A549 (cell line): Measurements from ENCODE around the gene PRSS36. TPM values are rescaled to one million over a fixed set of nuclear protein-coding genes. Genes with fewer than 3 reads are reported as not detected.
A peak's percentile ranks its signal among the peaks of the same experiment; 100 is the strongest.
"Not testable (repeated sequence)": the region's sequence is repeated elsewhere in the genome, so short reads cannot be mapped to it uniquely, and the experiment has no call there.

Experiments used
- ATAC-seq, 2 experiments: fragments of 200-7000 bp in 1 of 2; fragments of >200 bp in 1 of 2; cut with Nextera tagmentation in 1 of 2; cut with Tn5 transposase in 1 of 2; 3 replicates each; pipeline versions ENCODE4 v1.8.0 to v1.9.1; 2018 to 2020; ENCODE audit warnings: mild to moderate bottlenecking in 1 of 2, moderate library complexity in 1 of 2
- CTCF ChIA-PET: fragments of 300-600 bp; sonication (Branson Sonifier 250); formaldehyde crosslinking; extraction: SDS; loops from one replicate; lab custom pipeline; 2021; ENCODE audit warnings: antibody characterized with exemption, inconsistent platforms; lab: Yijun Ruan, JAX
- POLR2A ChIA-PET: fragments of 350-600 bp; formaldehyde crosslinking; extraction: SDS; loops from one replicate; lab custom pipeline; 2021; ENCODE audit warnings: antibody characterized with exemption, inconsistent platforms; lab: Yijun Ruan, JAX
- DNase-seq, 2 experiments: peaks; one replicate each; pipeline versions ENCODE4 v3.0.0 to v3.0.0-alpha.2; 2011 to 2016; ENCODE audit warnings: low read depth in 1 of 2, low spot score in 1 of 2
- FAIRE-seq: peaks from 2 replicates; lab custom pipeline; 2011; peaks lifted over from hg19 to GRCh38; lab: Jason Lieb, UNC
- H3K27ac ChIP-seq, 2 experiments: fragments of >200 bp; sonication (Bioruptor Twin); formaldehyde crosslinking; 3 replicates each; pipeline ENCODE4 v1.5.1; 2016 to 2017
- H3K4me1 ChIP-seq: fragments of >200 bp; sonication (Bioruptor Twin); formaldehyde crosslinking; 3 replicates; pipeline ENCODE4 v1.6.1; 2016
- H3K4me2 ChIP-seq: fragments of >200 bp; sonication (Bioruptor Twin); formaldehyde crosslinking; 3 replicates; pipeline ENCODE4 v1.6.1; 2016
- H3K4me3 ChIP-seq: fragments of >200 bp; sonication (Bioruptor Twin); formaldehyde crosslinking; 3 replicates; pipeline ENCODE4 v1.5.1; 2016
- H3K9me3 ChIP-seq: fragments of >200 bp; sonication (Bioruptor Twin); formaldehyde crosslinking; 3 replicates; pipeline ENCODE4 v1.6.1; 2016
- ATOH8 ChIP-seq: fragments of 250-450 bp; sonication (Bioruptor Pico); IDR thresholded peaks from 2 replicates; pipeline ENCODE4 v1.5.0; 2020; ENCODE audit warnings: low read depth, mild to moderate bottlenecking, moderate library complexity
- BHLHE40 ChIP-seq: IDR thresholded peaks from 2 replicates; pipeline ENCODE4 v1.6.1; 2012; ENCODE audit warnings: low read depth, low read length, inconsistent platforms
- CBX2 ChIP-seq: fragments of 200-600 bp; sonication (generic); IDR thresholded peaks from 2 replicates; pipeline ENCODE4 v1.6.1; 2016; ENCODE audit warnings: low read depth, mild to moderate bottlenecking, borderline replicate concordance
- CBX8 ChIP-seq: fragments of 200-600 bp; sonication (generic); IDR thresholded peaks from 2 replicates; pipeline ENCODE4 v1.6.1; 2016
- CHD4 ChIP-seq: fragments of 200-600 bp; sonication (generic); IDR thresholded peaks from 2 replicates; pipeline ENCODE4 v1.6.1; 2016; ENCODE audit warnings: antibody characterized with exemption, mild to moderate bottlenecking, borderline replicate concordance
- EP300 ChIP-seq, 2 experiments: fragments of >200 bp; sonication (Bioruptor Twin); formaldehyde crosslinking; IDR thresholded peaks; 2 replicates in 1 of 2; 3 replicates in 1 of 2; pipeline ENCODE4 v1.6.1; 2016 to 2017
- FOSL2 ChIP-seq, 2 experiments: fragments of 450-650 bp in 1 of 2; fragments of >200 bp in 1 of 2; sonication (Bioruptor Twin) in 1 of 2; formaldehyde crosslinking; IDR thresholded peaks; 2 replicates each; pipeline versions ENCODE4 v1.5.0 to v1.6.1; 2016 to 2020; ENCODE audit warnings: mild to moderate bottlenecking in 1 of 2, moderate library complexity in 1 of 2
- HMGXB4 ChIP-seq: fragments of 250-450 bp; sonication (Bioruptor Pico); IDR thresholded peaks from 2 replicates; pipeline ENCODE4 v1.5.0; 2021; ENCODE audit warnings: mild to moderate bottlenecking, moderate library complexity, borderline replicate concordance
- HOXB5 ChIP-seq: fragments of 250-450 bp; sonication (Bioruptor Pico); IDR thresholded peaks from 2 replicates; pipeline ENCODE4 v1.5.0; 2020; ENCODE audit warnings: mild to moderate bottlenecking, moderate library complexity
- JUNB ChIP-seq: fragments of >200 bp; sonication (Bioruptor Twin); formaldehyde crosslinking; IDR thresholded peaks from 2 replicates; pipeline ENCODE4 v1.6.1; 2016
- KDM1A ChIP-seq: fragments of 200-600 bp; sonication (generic); IDR thresholded peaks from 2 replicates; pipeline ENCODE4 v1.6.1; 2016; ENCODE audit warnings: low read depth, mild to moderate bottlenecking
- MAFK ChIP-seq: fragments of 450-650 bp; IDR thresholded peaks from 2 replicates; pipeline ENCODE4 v1.6.1; 2014; ENCODE audit not compliant: partially characterized antibody
- MAX ChIP-seq: IDR thresholded peaks from 2 replicates; pipeline ENCODE4 v1.6.1; 2012
- MYC ChIP-seq: IDR thresholded peaks from 2 replicates; pipeline ENCODE4 v1.6.1; 2012; ENCODE audit warnings: mild to moderate bottlenecking, inconsistent platforms, low read length, improper control_type of control experiment, borderline replicate concordance
- NFE2L2 ChIP-seq: fragments of 150-350 bp; conservative IDR thresholded peaks from 2 replicates; pipeline ENCODE4 v1.6.1; 2014; ENCODE audit warnings: low read length
- RAD21 ChIP-seq, 2 experiments: fragments of >200 bp in 1 of 2; sonication (Bioruptor Twin) in 1 of 2; formaldehyde crosslinking in 1 of 2; IDR thresholded peaks in 1 of 2; conservative IDR thresholded peaks in 1 of 2; 2 replicates in 1 of 2; 3 replicates in 1 of 2; pipeline ENCODE4 v1.6.1; 2012 to 2018; ENCODE audit warnings: inconsistent platforms in 1 of 2
- RNF2 ChIP-seq: fragments of 200-600 bp; sonication (generic); IDR thresholded peaks from 2 replicates; pipeline ENCODE4 v1.6.1; 2016; ENCODE audit warnings: low read depth, mild to moderate bottlenecking, antibody characterized with exemption, moderate library complexity, borderline replicate concordance
- TFCP2L1 ChIP-seq: fragments of 250-450 bp; sonication (Bioruptor Pico); IDR thresholded peaks from 2 replicates; pipeline ENCODE4 v1.5.0; 2021; ENCODE audit warnings: mild to moderate bottlenecking
- USF2 ChIP-seq: fragments of 450-650 bp; IDR thresholded peaks from 2 replicates; pipeline ENCODE4 v1.6.1; 2014; ENCODE audit warnings: antibody characterized with exemption
- ZNF302 ChIP-seq: fragments of 250-450 bp; sonication (Bioruptor Pico); IDR thresholded peaks from 2 replicates; pipeline ENCODE4 v1.9.0; 2021; ENCODE audit warnings: inconsistent platforms, mild to moderate bottlenecking, moderate library complexity
- ZSCAN20 ChIP-seq: fragments of 250-450 bp; sonication (Bioruptor Pico); IDR thresholded peaks from 2 replicates; pipeline ENCODE4 v1.8.0; 2022; ENCODE audit warnings: mild to moderate bottlenecking, moderate library complexity
- WGBS: methylation state at CpG from one replicate; pipeline ENCODE4 v1.1.6; 2017; ENCODE audit errors: missing lambda C conversion rate; 5-methylcytosine and 5-hydroxymethylcytosine counted together
- polyA plus RNA-seq, 4 experiments: library from polyadenylated mRNA; depleted of rRNA in 3 of 4; stranded (reverse); fragments of >200 nt; fragmentation: RNase III in 1 of 4; extraction: RNeasy Plus Mini Kit Qiagen cat#74134 plus additional on column Dnase treatment in 1 of 4; gene quantifications; 2 replicates in 3 of 4; 3 replicates in 1 of 4; pipeline ENCODE4 v1.2.3, GENCODE V29; 2011 to 2017

The PRSS36 gene
- polyA plus RNA-seq, 2 of the 4 experiments (the other 2 are of a cell fraction), result 0.41 to 0.75 TPM

- ATAC-seq (peak; percentile 22 to 24; a peak in 4 of 6 replicates), FAIRE-seq (no peak), DNase-seq (peak; percentile 64 to 76)
- ChIA-PET POLR2A (interaction anchor here (1.4 to 2.0 kb wide), 2 partner anchors 22 to 41 kb away, joined by 3 to 17 read pairs; partner anchors contain the start of genes FUS and KAT8), CTCF (interaction anchor here (1.0 to 6.8 kb wide), 3 partner anchors 20 to 154 kb away, joined by 3 to 166 read pairs (median 5); partner anchors contain the start of genes HSD3B7 and KAT8)
- TF ChIP-seq MAX, result peak; percentile 74
- TF ChIP-seq FOSL2 (IDR thresholded peaks at IDR 0.05), result no peak
- TF ChIP-seq FOSL2 (CRISPR knock-in tag; IDR thresholded peaks at IDR 0.05), result peak; percentile 71
- peak; percentile 35; the same call in 1 of the 2 replicates for TF ChIP-seq USF2
- no peak for TF ChIP-seq CBX2
- TF ChIP-seq BHLHE40, result peak; percentile 94
- Histone ChIP-seq H3K4me3 (no peak overlapping the region), H3K27ac (peak overlapping the region; percentile 71 to 88), H3K9me3 (no peaks in the 10 kb centered on the region), H3K4me1 (peaks cover 46% of the 10 kb centered on the region), H3K4me2 (peak overlapping the region; percentile 64)
- 55% methylated on average over 25 of the region's 27 CpGs for WGBS
Observed at GRCh38 chr16:31138621-31139578, 11.0 kb downstream of the PRSS36 start.

- not testable (repeated sequence) for ATAC-seq, FAIRE-seq, H3K9me3 ChIP-seq, H3K4me2 ChIP-seq, H3K4me3 ChIP-seq, H3K27ac ChIP-seq, DNase-seq
- ChIA-PET POLR2A (interaction anchor here (0.6 to 2.9 kb wide), 3 partner anchors 19 to 84 kb away, joined by 3 to 10 read pairs (median 3); partner anchors contain the start of genes FUS and KAT8), CTCF (interaction anchor here (0.9 to 1.3 kb wide), 3 partner anchors 17 to 183 kb away, joined by 3 to 5 read pairs (median 3); partner anchors contain the start of gene HSD3B7)
- peaks cover 41% of the 10 kb centered on the region for H3K4me1 ChIP-seq
- 87% methylated on average over 20 of the region's 20 CpGs for WGBS
Observed at GRCh38 chr16:31136822-31137499, 12.9 kb downstream of the PRSS36 start.

- TF ChIP-seq ZSCAN20 (no peak), CHD4 (no peak), RAD21 (conservative IDR thresholded peaks at IDR 0.05 in 1 of 2, IDR thresholded peaks at IDR 0.05 in 1 of 2) (no peak), CBX8 (no peak), RNF2 (no peak), TFCP2L1 (CRISPR knock-in tag) (no peak), MAFK (no peak), FOSL2 (IDR thresholded peaks at IDR 0.05) (no peak), FOSL2 (CRISPR knock-in tag; IDR thresholded peaks at IDR 0.05) (no peak), ZNF302 (CRISPR knock-in tag) (no peak), MYC (no peak), NFE2L2 (no peak), EP300 (IDR thresholded peaks at IDR 0.05) (no peak), HOXB5 (CRISPR knock-in tag) (no peak), HMGXB4 (CRISPR knock-in tag) (no peak), ATOH8 (CRISPR knock-in tag) (no peak), KDM1A (no peak), JUNB (no peak)
- TF ChIP-seq, all 56 proteins: peak for 0
- CTCF ChIA-PET, result interaction anchor here (1.1 to 1.6 kb wide), 3 partner anchors 9 to 183 kb away, joined by 3 to 6 read pairs (median 5); partner anchors contain the start of gene HSD3B7
- FAIRE-seq (no peak), DNase-seq (no peak), ATAC-seq (no peak)
- 87% methylated on average over 5 of the region's 6 CpGs for WGBS
- H3K27ac ChIP-seq, result no peak overlapping the region
- no peak overlapping the region for H3K4me2 ChIP-seq
- H3K4me3 ChIP-seq, result no peak overlapping the region
- H3K9me3 ChIP-seq, result no peaks in the 10 kb centered on the region
- POLR2A ChIA-PET, result interaction anchor here (2.9 kb wide), 1 partner anchor 19 kb away, joined by 10 read pairs; the partner anchor contains the start of gene KAT8
- H3K4me1 ChIP-seq, result peaks cover 35% of the 10 kb centered on the region
Observed at GRCh38 chr16:31136287-31136662, 13.6 kb downstream of the PRSS36 start.
